Body of pancreas (tissue), 4 donors: Measurements from ENCODE around the gene TBC1D12. TPM values are rescaled to one million over a fixed set of nuclear protein-coding genes. Genes with fewer than 3 reads are reported as not detected.

ENCODE experiments used
- ATAC-seq: fragments of 150-250 bp; one replicate; pipeline ENCODE4 v1.9.1; 2016
- DNase-seq, 4 donors: peaks; one replicate each; pipeline ENCODE4 v3.0.0-alpha.2; 2019
- H3K27ac ChIP-seq, 4 donors: fragments of 200-600 bp; sonication (generic); 1 replicate in 3 of 4; 2 replicates in 1 of 4; pipeline versions ENCODE4 v1.5.1 to v1.6.1; 2016 to 2019; ENCODE audit warnings: mild to moderate bottlenecking in 1 of 4, mixed read lengths in 1 of 4, moderate library complexity in 1 of 4
- H3K27me3 ChIP-seq, 2 donors: fragments of 200-600 bp; sonication (generic); one replicate each; pipeline ENCODE4 v1.6.0; 2016; ENCODE audit warnings: mild to moderate bottlenecking in 1 of 2
- H3K36me3 ChIP-seq, 2 donors: fragments of 200-600 bp; sonication (generic); replicated peaks in 1 of 2; 2 replicates each; pipeline ENCODE4 v1.5.1; 2016; ENCODE audit warnings: low read depth in 2 of 2; ENCODE audit not compliant: insufficient read depth in 1 of 2
- H3K4me1 ChIP-seq: fragments of 200-600 bp; sonication (generic); one replicate; pipeline ENCODE4 v1.6.0; 2016
- H3K4me3 ChIP-seq, 2 donors: fragments of 200-600 bp; sonication (generic); 1 replicate in 1 of 2; 2 replicates in 1 of 2; pipeline ENCODE4 v1.5.1; 2016 to 2019
- H3K9me3 ChIP-seq, 3 donors: fragments of 200-600 bp; sonication (generic); 1 replicate in 2 of 3; 2 replicates in 1 of 3; pipeline ENCODE4 v1.5.1; 2016
- POLR2A ChIP-seq, 3 donors: fragments of 450-650 bp; IDR thresholded peaks; one replicate each; pipeline ENCODE4 v1.6.1; 2016; ENCODE audit warnings: antibody characterized with exemption in 3 of 3, mild to moderate bottlenecking in 2 of 3
- WGBS, 2 donors: methylation state at CpG; one replicate each; pipeline ENCODE4 v1.1.5; 2017; 5-methylcytosine and 5-hydroxymethylcytosine counted together
- intact Hi-C: fragments of 100-400 bp; cut with DNase I; formaldehyde crosslinking; loops from one replicate; pipeline ENCODE4 v1.15.1; 2023
- total RNA-seq, 2 donors: library from RNA; depleted of rRNA; stranded (reverse); fragments of >200 nt; gene quantifications; one replicate each; pipeline ENCODE4 v1.1.0, GENCODE V29; 2016
- TF ChIP-seq, protein P1 (sequence below), 7 experiments: fragments of 450-650 bp in 4 of 7; fragments of 200-600 bp in 3 of 7; sonication (generic) in 3 of 7; IDR thresholded peaks; one replicate each; pipeline ENCODE4 v1.5.1; 2016 to 2019; ENCODE audit warnings: antibody characterized with exemption in 7 of 7

TBC1D12 gene
- total RNA-seq, 2 donors from 2014 or later, result 11.9 to 17.5 TPM

- ATAC-seq, result no peak
- H3K36me3 ChIP-seq, result no peaks in the 10 kb centered on the region
- intact Hi-C loops, result no loop called here
Measured at GRCh38 chr10:94481410-94481809, 79.1 kb downstream of the TBC1D12 start.

DNA sequence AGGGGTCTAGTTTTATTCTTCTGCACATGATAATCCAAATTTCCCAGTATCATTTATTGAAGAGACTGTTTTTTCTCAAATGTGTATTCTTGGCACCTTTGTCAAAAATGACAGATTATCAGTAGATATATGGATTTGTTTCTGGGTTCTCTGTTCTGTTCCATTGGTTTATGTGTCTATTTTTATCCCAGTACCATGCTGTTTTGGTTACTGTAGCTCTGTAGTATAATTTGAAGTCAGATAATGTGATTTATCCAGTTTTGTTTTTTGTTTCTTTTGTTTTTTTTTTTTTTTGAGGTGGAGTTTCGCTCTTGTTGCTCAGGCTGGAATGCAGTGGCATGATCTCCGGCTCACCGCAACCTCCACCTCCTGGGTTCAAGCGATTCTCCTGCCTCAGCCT is 81.6 kb downstream of the TBC1D12 start:
- intact Hi-C loops, result no loop called here
- 96 to 98% methylated on average over 4 of the region's 4 CpGs for WGBS, 2 donors

More at GRCh38 chr10:94481410-94481809, 79.1 kb downstream of the TBC1D12 start:
- no peak overlapping the region for H3K27ac ChIP-seq
- H3K4me3 ChIP-seq, result no peak overlapping the region
- TF ChIP-seq, protein P1, sequence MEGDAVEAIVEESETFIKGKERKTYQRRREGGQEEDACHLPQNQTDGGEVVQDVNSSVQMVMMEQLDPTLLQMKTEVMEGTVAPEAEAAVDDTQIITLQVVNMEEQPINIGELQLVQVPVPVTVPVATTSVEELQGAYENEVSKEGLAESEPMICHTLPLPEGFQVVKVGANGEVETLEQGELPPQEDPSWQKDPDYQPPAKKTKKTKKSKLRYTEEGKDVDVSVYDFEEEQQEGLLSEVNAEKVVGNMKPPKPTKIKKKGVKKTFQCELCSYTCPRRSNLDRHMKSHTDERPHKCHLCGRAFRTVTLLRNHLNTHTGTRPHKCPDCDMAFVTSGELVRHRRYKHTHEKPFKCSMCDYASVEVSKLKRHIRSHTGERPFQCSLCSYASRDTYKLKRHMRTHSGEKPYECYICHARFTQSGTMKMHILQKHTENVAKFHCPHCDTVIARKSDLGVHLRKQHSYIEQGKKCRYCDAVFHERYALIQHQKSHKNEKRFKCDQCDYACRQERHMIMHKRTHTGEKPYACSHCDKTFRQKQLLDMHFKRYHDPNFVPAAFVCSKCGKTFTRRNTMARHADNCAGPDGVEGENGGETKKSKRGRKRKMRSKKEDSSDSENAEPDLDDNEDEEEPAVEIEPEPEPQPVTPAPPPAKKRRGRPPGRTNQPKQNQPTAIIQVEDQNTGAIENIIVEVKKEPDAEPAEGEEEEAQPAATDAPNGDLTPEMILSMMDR (IDR thresholded peaks at IDR 0.05), result no peak
- TF ChIP-seq POLR2A (IDR thresholded peaks at IDR 0.05), result no peak
- peaks cover 7% of the 10 kb centered on the region for H3K4me1 ChIP-seq
- no peak for DNase-seq
- H3K27me3 ChIP-seq, result no peaks in the 10 kb centered on the region
- peaks cover 0 to 6% (median 0%) of the 10 kb centered on the region in 3 donors for H3K9me3 ChIP-seq

GRCh38 chr10:94485094-94485493 is 82.8 kb downstream of the TBC1D12 start:
- Histone ChIP-seq H3K4me3 (no peak overlapping the region), H3K36me3 (no peaks in the 10 kb centered on the region), H3K27ac (no peak overlapping the region), H3K4me1 (peaks cover 7% of the 10 kb centered on the region), H3K27me3 (no peaks in the 10 kb centered on the region), H3K9me3 (peaks cover 0 to 6% (median 0%) of the 10 kb centered on the region in 3 donors)
- DNase-seq (no peak), ATAC-seq (no peak)
- 94 to 100% methylated on average over 1 of the region's 1 CpG for WGBS, 2 donors
- intact Hi-C loops, result no loop called here
- TF ChIP-seq, protein P1 (IDR thresholded peaks at IDR 0.05), result no peak
- no peak for TF ChIP-seq POLR2A (IDR thresholded peaks at IDR 0.05)

More for the DNA sequence above, 81.6 kb downstream of the TBC1D12 start:
- Histone ChIP-seq H3K4me3 (no peak overlapping the region), H3K9me3 (peaks cover 0 to 6% (median 0%) of the 10 kb centered on the region in 3 donors), H3K27me3 (no peaks in the 10 kb centered on the region), H3K4me1 (peaks cover 7% of the 10 kb centered on the region), H3K27ac (no peak overlapping the region), H3K36me3 (no peaks in the 10 kb centered on the region)
- TF ChIP-seq POLR2A (IDR thresholded peaks at IDR 0.05), result no peak
- TF ChIP-seq, protein P1 (IDR thresholded peaks at IDR 0.05), result no peak
- ATAC-seq (no peak), DNase-seq (no peak)

GRCh38 chr10:94487575-94487974 is 85.2 kb downstream of the TBC1D12 start:
- TF ChIP-seq, protein P1 (IDR thresholded peaks at IDR 0.05), result no peak
- no peak for TF ChIP-seq POLR2A (IDR thresholded peaks at IDR 0.05)
- H3K27ac ChIP-seq, result no peak overlapping the region
- ATAC-seq (no peak), DNase-seq (no peak)
- peaks cover 0 to 6% (median 0%) of the 10 kb centered on the region in 3 donors for H3K9me3 ChIP-seq
- intact Hi-C loops, result no loop called here
- no peaks in the 10 kb centered on the region for H3K36me3 ChIP-seq
- WGBS, 2 donors, result 90 to 93% methylated on average over 3 of the region's 3 CpGs
- peaks cover 8% of the 10 kb centered on the region for H3K4me1 ChIP-seq
- no peak overlapping the region for H3K4me3 ChIP-seq
- no peaks in the 10 kb centered on the region for H3K27me3 ChIP-seq

- no peak for TF ChIP-seq POLR2A (IDR thresholded peaks at IDR 0.05)
- TF ChIP-seq, protein P1 (IDR thresholded peaks at IDR 0.05), result no peak
- intact Hi-C loops, result no loop called here
- H3K36me3 ChIP-seq, result no peaks in the 10 kb centered on the region
- H3K4me1 ChIP-seq, result peaks cover 8% of the 10 kb centered on the region
- no peaks in the 10 kb centered on the region for H3K27me3 ChIP-seq
- no peak for DNase-seq
- H3K9me3 ChIP-seq, result peaks cover 0 to 5% (median 0%) of the 10 kb centered on the region in 3 donors
- no peak overlapping the region for H3K27ac ChIP-seq
- no peak for ATAC-seq
- no peak overlapping the region for H3K4me3 ChIP-seq
- WGBS, 2 donors, result 93 to 100% methylated on average over 4 of the region's 4 CpGs
Measured at GRCh38 chr10:94489107-94489506, 86.8 kb downstream of the TBC1D12 start.
